Measurements from ENCODE around the gene TBC1D22B.
"Not testable (repeated sequence)": the region's sequence is repeated elsewhere in the genome, so short reads cannot be mapped to it uniquely, and the experiment has no call there.

Gene TBC1D22B

DNA sequence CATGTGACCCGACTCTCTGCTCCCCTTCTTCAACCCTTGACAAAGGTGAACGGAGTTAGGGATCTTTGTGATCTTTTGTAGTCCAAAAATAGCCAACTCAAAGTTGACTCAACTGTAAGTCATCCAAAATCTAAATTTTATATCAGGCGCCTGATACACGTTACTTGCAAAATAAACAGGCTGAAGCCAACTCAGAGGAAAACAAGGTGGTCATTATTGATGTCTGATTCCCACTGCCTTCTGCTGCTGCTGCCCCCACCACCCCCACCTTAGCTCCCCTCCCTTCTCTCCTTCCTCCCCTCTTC is 83.0 kb downstream of the TBC1D22B start:
- TF ChIP-seq, protein P1, sequence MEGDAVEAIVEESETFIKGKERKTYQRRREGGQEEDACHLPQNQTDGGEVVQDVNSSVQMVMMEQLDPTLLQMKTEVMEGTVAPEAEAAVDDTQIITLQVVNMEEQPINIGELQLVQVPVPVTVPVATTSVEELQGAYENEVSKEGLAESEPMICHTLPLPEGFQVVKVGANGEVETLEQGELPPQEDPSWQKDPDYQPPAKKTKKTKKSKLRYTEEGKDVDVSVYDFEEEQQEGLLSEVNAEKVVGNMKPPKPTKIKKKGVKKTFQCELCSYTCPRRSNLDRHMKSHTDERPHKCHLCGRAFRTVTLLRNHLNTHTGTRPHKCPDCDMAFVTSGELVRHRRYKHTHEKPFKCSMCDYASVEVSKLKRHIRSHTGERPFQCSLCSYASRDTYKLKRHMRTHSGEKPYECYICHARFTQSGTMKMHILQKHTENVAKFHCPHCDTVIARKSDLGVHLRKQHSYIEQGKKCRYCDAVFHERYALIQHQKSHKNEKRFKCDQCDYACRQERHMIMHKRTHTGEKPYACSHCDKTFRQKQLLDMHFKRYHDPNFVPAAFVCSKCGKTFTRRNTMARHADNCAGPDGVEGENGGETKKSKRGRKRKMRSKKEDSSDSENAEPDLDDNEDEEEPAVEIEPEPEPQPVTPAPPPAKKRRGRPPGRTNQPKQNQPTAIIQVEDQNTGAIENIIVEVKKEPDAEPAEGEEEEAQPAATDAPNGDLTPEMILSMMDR (IDR thresholded peaks at IDR 0.05; ENCODE audit: low read depth, low read length): no peak
- DNase-seq (ENCODE audit: extremely low read depth, low read depth): no peak

- TF ChIP-seq, protein P1 (IDR thresholded peaks at IDR 0.05; ENCODE audit: low read depth, low read length): no peak
- no peak for DNase-seq (ENCODE audit: extremely low read depth, low read depth)
Measured at GRCh38 chr6:37343248-37343647, 85.7 kb downstream of the TBC1D22B start.

- TF ChIP-seq, protein P1 (IDR thresholded peaks at IDR 0.05; ENCODE audit: low read depth, low read length): no peak
- no peak for DNase-seq (ENCODE audit: extremely low read depth, low read depth)
Measured at GRCh38 chr6:37344308-37344707, 86.7 kb downstream of the TBC1D22B start.

- DNase-seq (ENCODE audit: extremely low read depth, low read depth): not testable (repeated sequence)
Measured at GRCh38 chr6:37345804-37346203, 88.2 kb downstream of the TBC1D22B start.

GRCh38 chr6:37347177-37347576 is 89.6 kb downstream of the TBC1D22B start:
- DNase-seq (ENCODE audit: extremely low read depth, low read depth): no peak
- TF ChIP-seq, protein P1 (IDR thresholded peaks at IDR 0.05; ENCODE audit: low read depth, low read length): no peak

DNA sequence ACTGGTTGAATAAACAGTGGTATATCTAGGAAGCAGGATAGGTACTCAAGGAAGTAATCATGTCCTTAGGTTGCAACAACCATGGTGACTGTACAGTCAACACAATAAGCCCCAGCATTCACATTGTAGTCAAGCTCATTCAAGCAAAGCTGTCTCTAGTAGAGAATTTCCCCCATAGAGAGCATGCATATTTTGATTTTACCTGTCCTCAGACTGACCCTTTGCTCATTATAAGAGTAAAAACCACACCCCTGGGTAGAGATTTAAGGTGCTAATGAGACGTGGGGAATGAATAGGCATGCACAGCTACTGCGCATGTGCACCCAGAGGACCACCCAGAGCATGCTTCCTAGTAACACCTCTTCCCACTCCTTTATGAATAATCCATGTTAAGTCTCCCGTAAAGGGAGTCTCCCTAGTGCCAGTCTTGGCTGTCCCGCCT is 90.1 kb downstream of the TBC1D22B start:
- TF ChIP-seq, protein P1 (IDR thresholded peaks at IDR 0.05; ENCODE audit: low read depth, low read length): no peak
- no peak for DNase-seq (ENCODE audit: extremely low read depth, low read depth)

DNA sequence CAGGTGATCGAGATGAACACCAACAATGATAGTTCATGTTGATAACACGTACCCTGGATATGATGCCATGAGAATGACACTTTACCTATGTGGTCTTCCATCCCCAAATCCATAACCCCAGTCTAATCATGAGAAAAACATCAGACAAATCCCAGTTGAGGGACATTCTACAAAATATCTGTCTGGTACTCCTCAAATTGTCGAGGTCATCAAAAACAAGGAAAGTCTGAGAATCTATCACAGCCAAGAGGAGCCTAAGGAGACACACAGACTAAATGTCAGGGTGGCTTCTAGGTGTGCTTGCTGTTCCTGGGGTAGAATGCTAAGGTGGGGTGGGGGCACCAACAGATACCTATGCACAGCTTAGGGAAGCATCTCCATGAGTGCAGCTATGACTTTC is 93.5 kb downstream of the TBC1D22B start:
- TF ChIP-seq, protein P1 (IDR thresholded peaks at IDR 0.05; ENCODE audit: low read depth, low read length): no peak
- no peak for DNase-seq (ENCODE audit: extremely low read depth, low read depth)

GRCh38 chr6:37352384-37352783 is 94.8 kb downstream of the TBC1D22B start:
- TF ChIP-seq, protein P1 (IDR thresholded peaks at IDR 0.05; ENCODE audit: low read depth, low read length): no peak

More at GRCh38 chr6:37352384-37352783, 94.8 kb downstream of the TBC1D22B start:
- no peak for DNase-seq (ENCODE audit: extremely low read depth, low read depth)

Data from AG09319 (cell line).